GM18907 (cell line): ENCODE results near the gene LCN12.

ENCODE experiments used
- ATAC-seq: cut with Tn5 transposase; IDR thresholded peaks from one replicate; pipeline ENCODE4 v1.9.1; 2021; ENCODE audit warnings: mild to moderate bottlenecking, moderate library complexity; ENCODE audit not compliant: unreplicated experiment

The LCN12 gene

GRCh38 chr9:136957461-136957860, 5.4 kb downstream of the LCN12 start:
- ATAC-seq = no peak

DNA sequence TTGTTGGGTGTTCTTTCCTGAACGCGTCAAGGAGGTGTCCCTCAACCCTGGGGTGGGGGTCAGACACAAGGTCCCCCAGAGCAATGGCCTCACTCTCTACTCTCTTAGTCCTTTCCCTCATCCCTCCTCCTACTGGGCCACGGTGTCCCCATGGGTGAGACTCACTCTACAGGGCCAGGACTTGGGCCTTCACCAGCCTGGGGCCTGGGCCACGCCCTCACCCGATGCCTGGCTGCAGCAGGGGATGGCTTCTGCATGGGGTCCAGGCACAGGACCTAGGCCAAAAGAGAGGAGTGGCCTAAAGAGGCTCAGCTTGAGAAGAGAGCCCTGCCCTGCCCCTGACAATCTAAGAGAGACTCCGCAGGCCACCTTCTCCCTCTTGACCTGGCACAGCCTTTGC, 5.8 kb downstream of the LCN12 start:
- ATAC-seq = no peak

- no peak for ATAC-seq
These were observed 6.4 kb downstream of the LCN12 start for GRCh38 chr9:136958473-136958872.

GRCh38 chr9:136958898-136959850, 7.1 kb downstream of the LCN12 start:
- ATAC-seq = no peak

DNA sequence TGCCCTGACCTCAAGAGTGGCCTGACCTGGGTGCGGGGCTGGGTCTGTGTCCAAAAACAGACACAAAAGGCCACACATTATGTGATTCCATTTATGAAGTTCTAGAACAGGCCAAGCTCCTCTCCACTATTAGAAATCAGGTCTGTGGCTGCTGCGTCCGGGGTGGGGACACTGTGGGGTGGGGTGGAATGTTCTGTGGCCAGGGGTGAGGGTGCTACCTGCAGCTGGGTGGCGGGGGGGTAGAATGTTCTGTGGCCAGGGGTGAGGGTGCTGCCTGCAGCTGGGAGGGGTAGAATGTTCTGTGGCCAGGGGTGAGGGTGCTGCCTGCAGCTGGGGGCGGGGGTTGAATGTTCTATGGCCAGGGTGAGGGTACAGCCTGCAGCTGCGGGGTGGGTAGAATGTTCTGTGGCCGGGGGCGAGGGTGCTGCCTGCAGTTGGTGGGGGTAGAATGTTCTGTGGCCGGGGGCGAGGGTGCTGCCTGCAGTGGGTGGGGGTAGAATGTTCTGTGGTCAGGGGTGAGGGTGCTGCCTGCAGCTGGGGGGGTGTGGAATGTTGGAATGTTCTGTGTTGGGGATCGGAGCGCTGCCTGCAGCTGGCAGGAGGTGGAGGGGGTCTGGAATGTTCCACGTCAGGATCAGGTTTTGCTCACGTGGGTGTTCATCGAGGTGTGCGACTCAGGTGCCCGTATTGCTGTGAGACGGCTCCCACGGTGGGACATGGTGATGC, 8.3 kb downstream of the LCN12 start:
- no peak for ATAC-seq

DNA sequence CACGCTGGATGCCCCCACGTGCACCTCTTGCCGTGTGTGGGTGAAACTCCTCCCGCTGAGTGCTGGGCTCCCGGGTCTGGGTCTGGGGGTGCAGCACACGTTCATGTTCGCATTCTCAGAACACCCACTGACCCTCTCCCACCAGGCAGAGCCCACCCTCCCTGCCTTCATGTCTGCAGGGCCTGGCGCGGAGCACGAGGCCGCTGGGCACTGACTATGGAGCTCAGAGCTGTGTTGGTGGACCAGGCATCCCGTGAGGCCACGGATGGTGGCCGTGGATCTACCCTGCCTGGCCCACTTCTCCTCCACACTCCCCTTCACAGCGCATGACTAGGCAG, 8.8 kb downstream of the LCN12 start:
- no peak for ATAC-seq

GRCh38 chr9:136961279-136962065, 9.4 kb downstream of the LCN12 start:
- no peak for ATAC-seq

GRCh38 chr9:136962163-136962562, 10.1 kb downstream of the LCN12 start:
- no peak for ATAC-seq

GRCh38 chr9:136962701-136963248, 10.7 kb downstream of the LCN12 start:
- ATAC-seq = no peak

- no peak for ATAC-seq
These were observed 11.3 kb downstream of the LCN12 start for GRCh38 chr9:136963341-136963740.

DNA sequence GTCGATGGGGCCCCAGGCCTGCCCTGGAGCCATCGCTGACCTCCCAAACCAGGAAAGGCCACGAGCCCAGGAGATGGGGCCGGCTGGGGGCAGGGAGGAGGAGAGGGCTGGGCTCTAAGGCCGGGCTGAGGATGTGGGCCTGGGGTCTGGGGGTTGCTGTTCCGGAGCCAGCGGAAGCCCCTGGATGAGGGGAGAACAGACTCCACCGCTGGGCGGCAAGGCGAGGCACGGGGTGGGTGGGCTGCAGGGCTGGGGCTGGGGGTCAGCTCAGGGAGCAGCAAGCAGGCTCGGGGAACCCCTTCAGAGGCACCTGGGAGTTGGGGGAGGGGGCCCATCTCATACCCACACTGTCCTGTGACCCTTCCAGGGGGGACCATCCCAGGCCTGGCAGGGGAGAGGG, 11.7 kb downstream of the LCN12 start:
- no peak for ATAC-seq

DNA sequence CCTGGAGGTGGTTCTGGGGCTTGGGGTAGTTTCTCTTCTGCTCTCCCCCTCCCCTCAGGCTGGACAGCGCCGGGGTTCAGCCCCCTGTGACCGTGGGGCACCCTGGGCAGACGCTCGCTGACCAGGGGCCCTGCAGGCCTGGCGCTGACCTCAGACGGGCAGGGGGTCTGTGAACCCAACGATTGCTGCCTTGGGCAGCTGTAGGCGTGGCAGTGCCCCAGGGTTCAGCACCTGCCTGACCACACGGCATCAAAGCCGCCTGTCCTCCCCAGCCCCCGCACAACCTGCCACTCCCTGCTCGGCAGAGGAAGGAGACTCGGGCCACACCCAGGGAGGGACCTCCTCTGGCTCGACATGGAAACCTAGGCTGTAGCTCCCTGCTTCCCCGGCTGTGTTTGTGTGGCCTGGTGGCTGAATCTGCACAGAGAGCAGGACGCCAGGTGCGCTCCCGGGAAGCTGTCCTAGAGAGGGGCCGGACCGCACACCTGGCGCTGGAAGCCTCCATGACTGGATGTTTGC, 12.2 kb downstream of the LCN12 start:
- ATAC-seq = no peak

GRCh38 chr9:136964833-136965422, 12.9 kb downstream of the LCN12 start:
- no peak for ATAC-seq

DNA sequence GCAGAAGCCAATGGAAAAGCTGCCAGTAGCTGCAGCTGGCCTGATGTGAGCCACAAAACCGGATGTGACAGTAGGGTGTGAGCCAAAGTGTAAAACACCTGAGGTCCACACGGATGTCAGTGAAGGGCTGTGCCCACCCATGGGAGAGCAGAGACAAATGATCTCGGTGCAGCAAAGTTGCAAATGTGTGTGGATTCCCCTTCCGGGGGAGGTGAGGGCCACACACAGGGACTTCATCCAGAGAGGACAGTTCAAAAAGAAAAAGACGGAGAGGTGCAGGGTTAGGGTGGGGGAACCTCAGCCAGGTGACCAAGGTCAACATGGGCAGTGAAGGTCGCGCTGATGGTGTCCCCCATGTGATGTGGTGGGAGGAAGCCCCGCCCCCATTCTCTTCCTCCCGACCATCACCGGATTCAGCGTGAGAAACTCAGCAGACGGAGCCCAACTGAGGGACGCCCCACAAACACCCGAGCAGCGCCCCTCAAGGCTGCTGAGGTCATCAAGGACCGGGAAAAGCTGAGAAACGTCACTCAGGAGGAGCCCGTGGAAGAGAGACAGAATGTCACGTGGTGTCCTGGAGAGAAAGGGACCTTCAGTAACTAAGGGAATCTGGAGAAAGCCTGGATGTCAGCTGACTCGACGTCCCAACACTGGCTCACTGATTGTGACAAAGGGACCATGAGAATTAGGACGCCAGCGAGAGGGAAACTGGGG, 13.9 kb downstream of the LCN12 start:
- no peak for ATAC-seq

DNA sequence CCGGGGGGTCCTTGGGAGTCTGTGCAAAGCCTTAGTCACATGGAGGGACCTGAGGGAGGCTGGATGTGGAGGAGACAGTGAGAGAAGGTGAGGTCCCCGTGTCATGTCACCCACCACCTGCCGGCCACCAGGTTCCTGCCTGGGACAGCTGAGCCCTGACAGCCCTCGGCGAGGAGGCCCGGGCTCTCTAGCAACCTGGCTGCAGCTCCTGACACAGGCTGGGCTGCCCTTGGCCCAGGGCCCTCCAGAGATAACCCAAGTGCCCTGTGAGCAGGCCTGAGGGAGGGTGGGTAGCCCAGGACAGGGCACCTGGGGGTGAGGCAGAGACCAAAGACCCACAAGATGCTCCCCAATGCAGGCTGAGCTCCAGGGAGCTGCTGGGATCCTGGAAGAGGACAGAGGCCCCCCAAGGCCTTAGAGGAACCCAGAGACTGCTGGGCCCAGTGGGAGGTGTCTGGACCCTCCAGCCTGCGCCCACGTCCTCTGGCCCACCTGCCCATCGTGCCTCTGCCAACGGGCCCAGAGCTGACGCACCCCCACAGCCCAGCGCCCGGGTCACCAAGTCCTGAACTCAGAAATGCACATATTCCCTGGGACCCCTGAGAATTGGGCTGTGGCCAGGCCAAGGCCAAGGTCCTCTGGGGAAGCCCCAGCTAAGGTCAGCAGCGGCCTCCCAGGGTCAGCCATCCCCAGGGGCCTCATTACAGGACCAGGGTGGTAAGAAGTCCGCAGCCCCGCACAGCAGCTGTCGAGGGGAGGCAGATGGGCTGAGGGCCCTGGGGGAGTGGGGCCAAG, 16.5 kb downstream of the LCN12 start:
- ATAC-seq = no peak

DNA sequence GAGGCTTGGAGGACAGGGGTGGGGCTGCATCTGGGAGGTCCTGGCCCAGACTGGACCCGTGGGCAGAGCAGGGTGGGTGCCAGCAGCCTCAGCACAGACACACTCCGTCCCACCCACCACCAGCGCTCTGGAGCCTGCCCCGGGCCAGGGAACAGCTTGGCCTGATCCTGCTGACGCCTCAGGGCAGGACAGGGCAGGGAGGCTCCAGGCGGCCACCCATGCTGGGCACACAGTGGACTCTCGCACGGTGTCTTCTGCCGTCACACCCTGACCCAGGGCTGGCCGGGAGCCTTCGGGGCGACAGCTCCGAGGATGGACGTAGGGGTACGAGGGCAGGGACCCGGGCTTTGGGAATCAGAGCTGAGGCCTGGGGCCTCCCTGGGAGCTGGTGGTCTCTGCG, 17.1 kb downstream of the LCN12 start:
- ATAC-seq = no peak

- ATAC-seq = no peak
These were observed 17.7 kb downstream of the LCN12 start for GRCh38 chr9:136969774-136970173.

GRCh38 chr9:136970361-136970760, 18.3 kb downstream of the LCN12 start:
- no peak for ATAC-seq

DNA sequence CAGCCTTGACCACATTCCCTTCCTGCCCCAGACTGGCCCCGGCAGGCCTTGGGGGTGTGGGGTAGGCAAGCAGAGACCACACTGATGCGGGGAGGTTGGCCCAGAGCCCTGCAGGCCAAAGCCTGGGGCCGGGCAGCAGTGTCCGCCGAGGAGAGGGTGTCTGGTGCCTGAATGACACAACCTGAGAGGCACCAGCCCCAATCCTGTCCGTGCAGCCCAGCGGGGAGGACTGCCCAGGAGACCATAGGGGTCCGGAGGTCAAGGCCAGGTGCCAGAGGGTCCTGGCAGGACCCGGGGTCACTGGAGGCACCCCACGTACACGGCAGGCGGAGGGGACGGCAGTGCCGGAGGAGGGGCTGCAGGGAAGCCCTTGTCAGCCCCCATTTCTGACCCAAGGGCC, 19.7 kb downstream of the LCN12 start:
- no peak for ATAC-seq
